Ecto neural progenitor cell (in vitro differentiated cells): ENCODE measurements around the gene CADPS2.

Experiments
- DNase-seq: peaks from one replicate; pipeline ENCODE4 v3.0.0-alpha.2; 2018; ENCODE audit warnings: low spot score

CADPS2 gene

DNA sequence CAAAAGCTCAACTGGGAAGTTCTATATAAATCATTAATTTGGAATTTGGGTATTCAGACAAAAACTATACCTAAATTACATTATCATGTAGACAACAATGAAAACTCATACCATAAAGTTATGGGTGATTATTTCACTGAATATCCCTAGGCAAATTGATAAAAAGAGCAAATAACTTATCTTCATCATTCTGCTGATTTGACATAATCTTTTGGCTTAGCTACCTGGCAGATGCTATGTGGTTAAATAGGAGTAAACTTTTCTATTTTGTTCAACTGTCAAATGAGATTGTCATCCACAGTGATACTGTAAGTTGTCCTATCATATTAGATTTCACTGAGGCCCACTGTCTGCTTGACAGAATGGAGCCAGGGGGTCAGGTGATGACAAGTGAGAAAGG lies 432.8 kb downstream of the CADPS2 start:
- DNase-seq: no peak

GRCh38 chr7:122448893-122449589 lies 437.2 kb downstream of the CADPS2 start:
- no peak for DNase-seq

- no peak for DNase-seq
Observed at GRCh38 chr7:122442929-122443328, 443.3 kb downstream of the CADPS2 start.

GRCh38 chr7:122438492-122438891 lies 447.8 kb downstream of the CADPS2 start:
- DNase-seq: no peak

GRCh38 chr7:122438006-122438405 lies 448.3 kb downstream of the CADPS2 start:
- DNase-seq: no peak

DNA sequence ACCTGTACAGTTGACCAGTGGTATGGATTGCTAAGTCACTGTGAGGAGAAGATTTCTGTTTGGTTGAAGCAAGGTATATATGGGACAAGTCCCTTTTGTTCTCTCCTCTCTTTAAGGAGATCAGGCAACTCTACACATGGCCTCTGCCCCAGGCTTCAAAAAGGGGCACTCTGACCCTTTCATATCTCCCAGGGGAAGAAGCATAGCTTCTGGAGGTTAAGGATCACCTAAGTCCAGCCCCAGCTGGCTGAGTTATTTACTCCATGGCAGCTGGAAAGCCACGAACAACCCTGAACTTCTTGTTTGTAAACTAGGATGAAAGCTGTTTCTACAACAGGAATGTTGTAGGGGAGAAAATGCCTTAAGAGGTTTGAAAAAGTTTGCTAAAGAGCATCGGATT lies 452.5 kb downstream of the CADPS2 start:
- no peak for DNase-seq

GRCh38 chr7:122430710-122431109 lies 455.6 kb downstream of the CADPS2 start:
- no peak for DNase-seq

DNA sequence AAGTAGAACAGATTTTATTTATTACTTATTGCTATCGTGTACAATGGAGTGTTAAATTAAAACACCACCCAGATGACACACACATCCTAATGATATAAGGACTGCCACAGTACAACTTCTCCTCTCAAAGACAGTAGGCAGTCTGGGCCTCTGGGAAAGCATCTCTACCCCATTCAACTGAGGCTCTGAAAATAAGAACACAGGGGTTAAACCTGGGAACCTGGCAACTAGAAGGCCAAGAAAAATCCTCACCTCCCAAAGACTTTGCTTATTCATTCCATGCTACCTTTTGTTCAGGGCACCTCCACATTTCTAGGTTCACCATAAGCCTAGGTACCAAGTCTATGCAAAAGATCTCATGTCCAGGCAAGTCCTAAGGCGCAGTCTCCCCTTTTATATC lies 456.3 kb downstream of the CADPS2 start:
- DNase-seq: no peak

GRCh38 chr7:122425731-122426130 lies 460.5 kb downstream of the CADPS2 start:
- DNase-seq: no peak

DNA sequence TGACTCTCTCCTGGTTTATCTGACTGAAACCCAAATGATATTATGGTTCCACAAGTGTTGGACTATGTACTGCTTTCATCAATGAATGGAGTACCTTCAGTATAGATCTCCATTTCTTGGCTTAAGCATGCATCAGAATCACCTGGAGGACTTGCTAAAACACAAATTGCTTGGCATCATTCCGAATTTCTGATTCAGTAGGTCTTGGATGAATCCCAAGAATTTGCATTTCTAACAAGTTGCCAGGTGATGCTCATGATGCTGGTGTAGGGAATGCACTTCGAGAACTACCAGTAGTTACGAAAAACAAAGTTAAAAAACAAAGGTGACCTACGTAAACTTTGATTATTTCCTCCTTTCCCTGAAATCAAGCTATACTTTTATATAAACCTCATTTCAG lies 462.7 kb downstream of the CADPS2 start:
- DNase-seq: no peak

GRCh38 chr7:122416336-122416735 lies 469.9 kb downstream of the CADPS2 start:
- DNase-seq: no peak

DNA sequence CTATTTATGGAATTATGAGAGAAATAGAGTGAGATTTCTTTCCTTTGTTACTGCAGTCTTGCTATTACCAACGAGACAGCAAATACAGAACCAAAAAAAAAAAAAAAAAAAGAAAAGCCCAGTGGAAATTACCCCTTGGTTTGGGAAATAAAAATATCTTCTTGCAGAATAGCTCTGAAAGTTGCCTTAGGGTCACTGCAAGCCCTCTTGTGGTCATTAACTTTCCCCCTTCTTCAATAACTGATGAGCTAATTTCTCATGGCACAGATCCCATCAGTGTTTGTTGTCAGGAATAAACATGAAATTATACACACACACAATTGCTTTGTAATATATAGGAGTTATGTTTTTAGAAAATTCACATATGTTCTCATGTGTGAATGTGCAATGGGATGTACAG lies 470.8 kb downstream of the CADPS2 start:
- no peak for DNase-seq

DNA sequence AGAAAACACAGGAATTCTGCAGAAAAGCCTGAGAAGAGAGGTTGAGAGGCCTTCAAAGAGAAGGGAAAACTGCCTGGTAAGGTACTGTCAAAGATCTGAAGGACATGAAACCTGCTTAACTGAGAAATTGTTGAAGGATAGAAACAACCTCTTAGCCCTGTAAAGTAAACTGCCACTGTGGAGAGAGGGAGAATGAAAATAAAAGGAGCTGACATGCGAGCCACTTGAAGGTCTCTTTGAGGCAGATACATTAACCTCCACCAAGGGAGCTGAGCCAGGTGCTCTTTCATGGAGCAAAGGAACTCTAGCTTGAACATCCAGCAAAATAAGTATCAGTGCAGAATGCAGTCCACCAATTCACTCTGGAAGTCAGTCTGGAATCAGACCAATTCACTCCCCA lies 472.9 kb downstream of the CADPS2 start:
- no peak for DNase-seq

DNA sequence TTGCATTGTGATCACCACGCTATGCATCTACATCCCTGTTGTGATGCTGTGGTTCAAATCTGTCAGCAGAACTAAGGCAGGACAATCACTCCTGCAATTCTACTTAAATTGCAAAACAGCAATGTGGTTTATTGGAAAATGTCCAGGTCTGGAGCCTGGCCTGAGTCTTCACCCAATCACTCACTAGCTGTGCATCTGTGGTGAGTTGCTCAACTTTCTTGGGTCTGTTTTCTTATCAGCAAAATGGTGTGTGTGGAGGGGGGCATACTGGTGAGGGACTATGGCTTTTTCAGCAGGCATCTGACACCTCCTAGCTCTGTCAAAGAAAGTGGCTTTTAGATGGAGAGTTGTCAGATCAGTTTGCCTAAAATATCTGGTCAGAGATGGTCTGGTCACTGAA lies 473.4 kb downstream of the CADPS2 start:
- no peak for DNase-seq

GRCh38 chr7:122412441-122412840 lies 473.8 kb downstream of the CADPS2 start:
- no peak for DNase-seq

DNA sequence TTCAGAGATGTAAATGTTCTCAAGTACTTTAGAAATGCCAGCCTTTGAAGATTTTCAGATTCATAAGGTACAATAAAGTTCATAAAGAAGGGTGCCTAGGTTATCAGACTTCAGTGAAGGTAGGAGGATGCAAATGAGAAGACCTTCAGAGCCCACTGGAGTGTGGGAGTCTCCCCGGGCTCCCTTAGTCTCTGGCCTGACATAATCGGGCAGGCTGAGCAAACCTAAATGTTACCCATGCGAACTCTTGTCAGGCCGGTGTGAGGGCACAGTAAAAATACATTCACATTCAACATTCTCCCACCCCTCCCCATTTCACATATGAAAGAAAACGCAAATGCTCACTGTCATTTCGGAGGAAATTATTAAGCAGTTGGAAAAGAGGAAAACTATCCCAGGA lies 479.1 kb downstream of the CADPS2 start:
- no peak for DNase-seq

- no peak for DNase-seq
Observed at GRCh38 chr7:122403113-122403512, 483.1 kb downstream of the CADPS2 start.

DNA sequence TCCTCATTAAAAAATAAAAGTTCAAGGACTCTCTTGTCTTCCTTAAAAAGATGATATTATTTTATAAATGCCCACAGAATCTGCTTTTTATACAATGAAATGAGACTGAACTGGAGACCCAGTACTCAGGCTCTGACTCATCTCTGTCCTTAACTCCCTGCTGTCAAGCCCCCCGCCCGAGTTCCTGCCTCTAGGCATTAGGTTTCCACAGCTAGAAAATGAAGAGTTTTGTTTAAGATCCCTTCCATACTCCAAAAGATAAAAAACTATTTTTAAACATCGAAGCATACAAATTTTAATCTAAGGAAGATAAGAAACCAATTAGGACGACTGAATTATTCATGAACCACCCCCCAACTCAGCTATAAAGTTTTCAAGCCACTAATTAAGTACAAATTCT lies 484.0 kb downstream of the CADPS2 start:
- DNase-seq: no peak

DNA sequence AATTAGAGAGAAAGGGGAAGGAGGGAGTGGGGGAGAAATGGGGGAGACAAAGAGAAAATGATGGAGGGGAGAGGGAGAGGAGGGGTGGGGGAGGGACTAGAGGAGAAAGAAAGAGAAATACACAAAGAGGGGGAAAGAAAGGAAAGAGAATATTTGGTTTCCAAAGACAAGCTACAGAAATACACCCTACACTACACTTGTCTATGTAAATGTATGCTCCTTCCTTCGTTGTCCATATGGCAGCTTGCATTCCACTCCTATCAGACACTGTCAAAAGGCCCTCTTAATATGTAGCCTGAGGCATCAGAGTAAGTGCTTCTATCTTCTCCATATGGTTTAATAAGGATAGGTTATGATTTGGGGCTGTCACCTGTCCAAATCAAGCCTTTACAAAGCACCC lies 488.9 kb downstream of the CADPS2 start:
- DNase-seq: no peak

- DNase-seq: no peak
Observed at GRCh38 chr7:122394512-122394911, 491.7 kb downstream of the CADPS2 start.

DNA sequence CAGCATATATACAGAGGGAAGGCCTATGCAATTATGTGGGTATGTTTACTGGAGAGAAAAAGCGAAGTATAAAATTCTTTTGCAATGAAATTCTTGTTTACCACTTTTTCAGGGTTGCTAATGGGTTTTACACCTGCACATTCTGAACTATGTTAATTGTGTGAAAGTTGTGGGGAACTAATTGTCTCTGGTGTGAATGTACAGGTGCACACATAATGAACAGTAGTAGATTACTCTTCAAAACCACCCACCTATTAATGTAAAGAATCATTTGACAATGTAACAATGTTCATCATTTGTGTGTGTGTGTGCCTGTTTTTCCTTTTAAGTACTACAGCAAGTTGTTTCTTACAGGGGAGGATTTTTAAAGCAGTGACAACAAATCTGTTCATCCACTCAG lies 501.7 kb downstream of the CADPS2 start:
- no peak for DNase-seq

DNA sequence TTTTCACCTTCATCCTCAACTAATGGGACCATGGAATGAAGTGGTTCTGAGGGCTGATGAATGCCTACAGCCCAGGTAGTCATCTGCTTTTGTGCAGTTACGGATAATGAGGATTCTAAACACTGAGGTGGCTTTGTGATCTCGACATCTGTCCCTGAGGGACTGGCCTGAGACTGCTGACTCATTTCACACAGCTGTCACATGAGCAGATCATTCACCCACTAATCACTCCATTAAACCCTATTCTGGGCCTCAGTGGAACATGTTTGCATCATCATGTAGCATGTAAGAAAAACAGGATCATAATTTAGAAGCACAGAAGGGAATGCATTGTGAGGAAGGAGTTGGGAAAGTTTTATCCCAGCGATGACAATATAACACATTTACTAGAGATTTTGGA lies 502.3 kb downstream of the CADPS2 start:
- DNase-seq: no peak

GRCh38 chr7:122380992-122381391 lies 505.3 kb downstream of the CADPS2 start:
- DNase-seq: peak; percentile 61

DNA sequence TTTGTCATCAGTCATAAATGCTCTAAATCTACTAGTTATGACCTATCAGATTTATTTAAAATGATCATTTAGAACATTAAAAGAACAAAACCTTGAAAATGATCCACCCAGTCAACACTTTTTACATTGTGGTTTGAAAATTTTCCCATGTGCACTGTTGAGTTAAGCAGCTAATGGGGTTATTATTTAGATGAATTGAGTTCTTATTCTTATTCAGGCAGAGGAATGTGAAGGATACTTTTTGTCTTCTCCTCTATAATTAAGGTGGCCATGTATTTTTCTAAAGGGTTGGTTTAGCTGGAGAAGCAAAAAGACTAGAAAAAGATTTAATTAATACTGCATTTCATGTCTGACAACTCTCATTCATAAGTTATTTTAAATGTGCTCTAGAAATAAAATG lies 506.8 kb downstream of the CADPS2 start:
- DNase-seq: no peak

- DNase-seq: no peak
Observed at GRCh38 chr7:122369756-122370155, 516.5 kb downstream of the CADPS2 start.
